Hepatocyte (in vitro differentiated cells): Measurements from ENCODE around the gene SPSB4. TPM values are rescaled to one million over a fixed set of nuclear protein-coding genes. Genes with fewer than 3 reads are reported as not detected.

Source experiments
- DNase-seq: peaks from one replicate; pipeline ENCODE4 v3.0.0-alpha.2; 2016; ENCODE audit warnings: low spot score
- H2AFZ ChIP-seq: fragments of 200-600 bp; sonication (generic); 2 replicates; pipeline ENCODE4 v1.6.0; 2016; ENCODE audit warnings: antibody characterized with exemption, mild to moderate bottlenecking
- H3K27ac ChIP-seq: fragments of 200-600 bp; sonication (generic); 2 replicates; pipeline ENCODE4 v1.5.1; 2016; ENCODE audit warnings: mild to moderate bottlenecking
- H3K27me3 ChIP-seq: fragments of 200-600 bp; sonication (generic); 2 replicates; pipeline ENCODE4 v1.6.1; 2016
- H3K36me3 ChIP-seq: fragments of 200-600 bp; sonication (generic); replicated peaks from 2 replicates; pipeline ENCODE4 v1.5.1; 2016; ENCODE audit warnings: low read depth; ENCODE audit not compliant: insufficient read depth
- H3K4me1 ChIP-seq: fragments of 200-600 bp; sonication (generic); 2 replicates; pipeline ENCODE4 v1.5.1; 2016; ENCODE audit warnings: mild to moderate bottlenecking, moderate library complexity; ENCODE audit not compliant: insufficient read depth
- H3K4me2 ChIP-seq: fragments of 200-600 bp; sonication (generic); 2 replicates; pipeline ENCODE4 v1.6.0; 2016
- H3K4me3 ChIP-seq: fragments of 200-600 bp; sonication (generic); 2 replicates; pipeline ENCODE4 v1.5.1; 2016; ENCODE audit warnings: mild to moderate bottlenecking
- H3K79me2 ChIP-seq: fragments of 200-600 bp; sonication (generic); 2 replicates; pipeline ENCODE4 v1.6.0; 2017; ENCODE audit warnings: mild to moderate bottlenecking
- H3K9me2 ChIP-seq: fragments of 200-600 bp; sonication (generic); replicated peaks from 2 replicates; pipeline ENCODE4 v1.6.0; 2017; ENCODE audit warnings: mild to moderate bottlenecking; ENCODE audit not compliant: insufficient read depth
- H3K9me3 ChIP-seq: fragments of 200-600 bp; sonication (generic); 2 replicates; pipeline ENCODE4 v1.5.1; 2016; ENCODE audit warnings: low read depth, mild to moderate bottlenecking
- H4K20me1 ChIP-seq: fragments of 200-600 bp; sonication (generic); 2 replicates; pipeline ENCODE4 v1.6.0; 2016; ENCODE audit warnings: mild to moderate bottlenecking; ENCODE audit not compliant: insufficient read depth, poor library complexity, severe bottlenecking
- EZH2 ChIP-seq: fragments of 200-600 bp; sonication (generic); IDR thresholded peaks from 2 replicates; pipeline ENCODE4 v1.6.1; 2016; ENCODE audit warnings: antibody characterized with exemption, mild to moderate bottlenecking, borderline replicate concordance
- EZH2phosphoT487 ChIP-seq: fragments of 200-600 bp; sonication (generic); IDR thresholded peaks from one replicate; pipeline ENCODE4 v1.6.1; 2018; ENCODE audit warnings: antibody characterized with exemption, mild to moderate bottlenecking, low read depth, moderate library complexity; ENCODE audit not compliant: unreplicated experiment, severe bottlenecking
- WGBS: methylation state at CpG from one replicate; pipeline ENCODE4 v1.1.6; 2016; ENCODE audit warnings: low lambda C conversion rate; ENCODE audit errors: missing lambda C conversion rate; 5-methylcytosine and 5-hydroxymethylcytosine counted together
- polyA plus RNA-seq: library from polyadenylated mRNA; unstranded; fragments of >200 nt; fragmentation: Nextera tagmentation; extraction: Ambion mirVana; gene quantifications from 2 replicates; pipeline ENCODE4 v1.2.1, GENCODE V29; 2016
- total RNA-seq: library from RNA; depleted of rRNA; stranded (reverse); fragments of >200 nt; gene quantifications from 2 replicates; pipeline ENCODE4 v1.2.3, GENCODE V29; 2014
- TF ChIP-seq, protein P1 (sequence below): fragments of 200-600 bp; sonication (generic); IDR thresholded peaks from 2 replicates; pipeline ENCODE4 v1.5.1; 2016; ENCODE audit warnings: antibody characterized with exemption, mild to moderate bottlenecking; ENCODE audit not compliant: poor library complexity

SPSB4 gene
- total and polyA plus RNA-seq, 2 experiments from 2014 or later, result 1.0 to 1.3 TPM

- peaks cover 4% of the 10 kb centered on the region for H3K4me1 ChIP-seq
- no peaks in the 10 kb centered on the region for H3K9me3 ChIP-seq
- no peak for DNase-seq
- H3K4me2 ChIP-seq, result no peak overlapping the region
- no peaks in the 10 kb centered on the region for H3K79me2 ChIP-seq
- peaks cover 2% of the 10 kb centered on the region for H3K27me3 ChIP-seq
- WGBS, result 82% methylated on average over 3 of the region's 3 CpGs
- no peak overlapping the region for H3K27ac ChIP-seq
- no peaks in the 10 kb centered on the region for H4K20me1 ChIP-seq
- H3K4me3 ChIP-seq, result no peak overlapping the region
- H3K9me2 ChIP-seq, result no peaks in the 10 kb centered on the region
- no peak for TF ChIP-seq EZH2phosphoT487
- no peaks in the 10 kb centered on the region for H3K36me3 ChIP-seq
- H2AFZ ChIP-seq, result no peak overlapping the region
Observed at GRCh38 chr3:141060327-141060726, 9.2 kb downstream of the SPSB4 start.

GRCh38 chr3:141063831-141064230 is 12.7 kb downstream of the SPSB4 start:
- no peaks in the 10 kb centered on the region for H3K9me2 ChIP-seq
- no peaks in the 10 kb centered on the region for H3K9me3 ChIP-seq
- 95% methylated on average over 1 of the region's 1 CpG for WGBS
- H3K4me2 ChIP-seq, result no peak overlapping the region
- H3K27ac ChIP-seq, result no peak overlapping the region
- TF ChIP-seq, protein P1, sequence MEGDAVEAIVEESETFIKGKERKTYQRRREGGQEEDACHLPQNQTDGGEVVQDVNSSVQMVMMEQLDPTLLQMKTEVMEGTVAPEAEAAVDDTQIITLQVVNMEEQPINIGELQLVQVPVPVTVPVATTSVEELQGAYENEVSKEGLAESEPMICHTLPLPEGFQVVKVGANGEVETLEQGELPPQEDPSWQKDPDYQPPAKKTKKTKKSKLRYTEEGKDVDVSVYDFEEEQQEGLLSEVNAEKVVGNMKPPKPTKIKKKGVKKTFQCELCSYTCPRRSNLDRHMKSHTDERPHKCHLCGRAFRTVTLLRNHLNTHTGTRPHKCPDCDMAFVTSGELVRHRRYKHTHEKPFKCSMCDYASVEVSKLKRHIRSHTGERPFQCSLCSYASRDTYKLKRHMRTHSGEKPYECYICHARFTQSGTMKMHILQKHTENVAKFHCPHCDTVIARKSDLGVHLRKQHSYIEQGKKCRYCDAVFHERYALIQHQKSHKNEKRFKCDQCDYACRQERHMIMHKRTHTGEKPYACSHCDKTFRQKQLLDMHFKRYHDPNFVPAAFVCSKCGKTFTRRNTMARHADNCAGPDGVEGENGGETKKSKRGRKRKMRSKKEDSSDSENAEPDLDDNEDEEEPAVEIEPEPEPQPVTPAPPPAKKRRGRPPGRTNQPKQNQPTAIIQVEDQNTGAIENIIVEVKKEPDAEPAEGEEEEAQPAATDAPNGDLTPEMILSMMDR, result no peak
- no peak for TF ChIP-seq EZH2
- TF ChIP-seq EZH2phosphoT487, result no peak
- no peaks in the 10 kb centered on the region for H3K36me3 ChIP-seq
- H3K79me2 ChIP-seq, result no peaks in the 10 kb centered on the region
- no peak overlapping the region for H3K4me3 ChIP-seq
- no peaks in the 10 kb centered on the region for H3K4me1 ChIP-seq
- no peaks in the 10 kb centered on the region for H3K27me3 ChIP-seq
- no peaks in the 10 kb centered on the region for H4K20me1 ChIP-seq
- DNase-seq, result no peak
- no peak overlapping the region for H2AFZ ChIP-seq

GRCh38 chr3:141064255-141064926 is 13.2 kb downstream of the SPSB4 start:
- Histone ChIP-seq H3K4me3 (no peak overlapping the region), H3K4me2 (no peak overlapping the region), H2AFZ (no peak overlapping the region), H4K20me1 (no peaks in the 10 kb centered on the region), H3K4me1 (no peaks in the 10 kb centered on the region), H3K9me3 (no peaks in the 10 kb centered on the region), H3K27ac (no peak overlapping the region), H3K27me3 (no peaks in the 10 kb centered on the region), H3K9me2 (no peaks in the 10 kb centered on the region), H3K36me3 (no peaks in the 10 kb centered on the region), H3K79me2 (no peaks in the 10 kb centered on the region)
- 82% methylated on average over 6 of the region's 6 CpGs for WGBS
- TF ChIP-seq, protein P1, result no peak
- no peak for TF ChIP-seq EZH2phosphoT487
- TF ChIP-seq EZH2, result no peak
- DNase-seq, result no peak

DNA sequence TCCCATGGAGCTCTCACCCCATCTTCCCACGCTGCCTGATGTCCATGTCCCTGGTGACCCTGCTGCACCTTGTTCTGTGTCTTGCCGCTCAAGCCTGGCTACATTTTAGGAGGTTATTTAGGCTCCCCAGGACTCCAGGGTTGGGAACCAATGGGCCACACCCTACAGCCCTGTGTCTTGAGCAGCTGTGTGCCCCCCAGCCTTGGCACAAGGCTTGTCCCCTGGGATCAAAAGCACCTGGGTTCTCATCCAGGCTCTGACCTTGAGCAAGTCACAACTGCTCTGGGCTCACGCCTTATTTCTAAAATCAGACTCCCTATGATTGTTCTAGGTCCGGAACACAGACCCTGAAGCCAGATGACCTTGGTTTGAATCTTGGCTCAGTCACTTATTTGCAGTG is 14.1 kb downstream of the SPSB4 start:
- H3K36me3 ChIP-seq, result no peaks in the 10 kb centered on the region
- H3K4me2 ChIP-seq, result no peak overlapping the region
- H4K20me1 ChIP-seq, result no peaks in the 10 kb centered on the region
- TF ChIP-seq EZH2 (no peak), EZH2phosphoT487 (no peak)
- TF ChIP-seq, protein P1, result no peak
- H3K4me3 ChIP-seq, result no peak overlapping the region
- DNase-seq, result no peak
- no peaks in the 10 kb centered on the region for H3K4me1 ChIP-seq
- no peak overlapping the region for H3K27ac ChIP-seq
- no peaks in the 10 kb centered on the region for H3K79me2 ChIP-seq
- no peaks in the 10 kb centered on the region for H3K27me3 ChIP-seq
- no peak overlapping the region for H2AFZ ChIP-seq
- H3K9me2 ChIP-seq, result no peaks in the 10 kb centered on the region
- 72% methylated on average over 4 of the region's 4 CpGs for WGBS
- no peaks in the 10 kb centered on the region for H3K9me3 ChIP-seq
